A204.1 (cell line): ENCODE results near the gene SHKBP1.
"Not testable (repeated sequence)": the region's sequence is repeated elsewhere in the genome, so short reads cannot be mapped to it uniquely, and the experiment has no call there.

Source experiments
- FAIRE-seq: peaks from 2 replicates; lab custom pipeline; 2012; peaks lifted over from hg19 to GRCh38; lab: Jason Lieb, UNC

SHKBP1 gene

GRCh38 chr19:40576585-40577451, at the start of gene SHKBP1:
Gene SHKBP1, plus strand, starts transcription at chr19:40576873. Its CDS starts 27 bp downstream, at chr19:40576900.
- FAIRE-seq, result no peak

GRCh38 chr19:40528078-40528477, 48.6 kb upstream of the SHKBP1 start:
- no peak for FAIRE-seq

- no peak for FAIRE-seq
Measured at GRCh38 chr19:40528533-40529092, 48.1 kb upstream of the SHKBP1 start.

- no peak for FAIRE-seq
Measured at GRCh38 chr19:40529093-40529954, 47.3 kb upstream of the SHKBP1 start.

GRCh38 chr19:40530091-40530901, 46.4 kb upstream of the SHKBP1 start:
- FAIRE-seq, result no peak

GRCh38 chr19:40533508-40533907, 43.2 kb upstream of the SHKBP1 start:
- no peak for FAIRE-seq

GRCh38 chr19:40534148-40534547, 42.5 kb upstream of the SHKBP1 start:
- FAIRE-seq, result no peak

- FAIRE-seq, result no peak
Measured at GRCh38 chr19:40539070-40539469, 37.6 kb upstream of the SHKBP1 start.

- no peak for FAIRE-seq
Measured at GRCh38 chr19:40542202-40542859, 34.3 kb upstream of the SHKBP1 start.

- no peak for FAIRE-seq
Measured at GRCh38 chr19:40543029-40543597, 33.6 kb upstream of the SHKBP1 start.

- not testable (repeated sequence) for FAIRE-seq
Measured at GRCh38 chr19:40546153-40546841, 30.4 kb upstream of the SHKBP1 start.

- not testable (repeated sequence) for FAIRE-seq
Measured at GRCh38 chr19:40547190-40547589, 29.5 kb upstream of the SHKBP1 start.

GRCh38 chr19:40547836-40548235, 28.8 kb upstream of the SHKBP1 start:
- FAIRE-seq, result no peak

- no peak for FAIRE-seq
Measured at GRCh38 chr19:40549007-40549708, 27.5 kb upstream of the SHKBP1 start.

- no peak for FAIRE-seq
Measured at GRCh38 chr19:40550951-40551350, 25.7 kb upstream of the SHKBP1 start.

GRCh38 chr19:40552848-40553247, 23.8 kb upstream of the SHKBP1 start:
- no peak for FAIRE-seq

GRCh38 chr19:40553885-40554857, 22.5 kb upstream of the SHKBP1 start:
- no peak for FAIRE-seq

GRCh38 chr19:40555978-40556689, 20.5 kb upstream of the SHKBP1 start:
- no peak for FAIRE-seq
